NCI-H2171 treated with DMSO at 0.1 percent for 48 hours (cell line): ENCODE measurements around the gene DCTPP1.

Experiments used
- DNase-seq: peaks from one replicate; lab custom pipeline; 2025; lab: John Stamatoyannopoulos, UW

Gene DCTPP1

GRCh38 chr16:30447512-30448226, 17.8 kb upstream of the DCTPP1 start:
- no peak for DNase-seq

- DNase-seq = no peak
These were observed 16.4 kb upstream of the DCTPP1 start for GRCh38 chr16:30446203-30446595.

- DNase-seq = peak; percentile 96
These were observed 15.8 kb upstream of the DCTPP1 start, which contains the start of gene SEPHS2 for GRCh38 chr16:30445408-30446202. TSS of gene SEPHS2 (minus strand) at chr16:30445874. CDS start at chr16:30445727, 147 bp downstream.

- no peak for DNase-seq
These were observed 15.2 kb upstream of the DCTPP1 start for GRCh38 chr16:30445149-30445407.

- DNase-seq = no peak
These were observed 14.7 kb upstream of the DCTPP1 start for GRCh38 chr16:30444231-30445148.

- no peak for DNase-seq
These were observed 13.8 kb upstream of the DCTPP1 start for GRCh38 chr16:30443631-30444030.

- no peak for DNase-seq
These were observed 10.0 kb upstream of the DCTPP1 start for GRCh38 chr16:30439720-30440348.

- no peak for DNase-seq
These were observed 9.0 kb upstream of the DCTPP1 start for GRCh38 chr16:30438835-30439234.

GRCh38 chr16:30437511-30438046, 7.7 kb upstream of the DCTPP1 start:
- DNase-seq = no peak

- no peak for DNase-seq
These were observed 5.0 kb upstream of the DCTPP1 start for GRCh38 chr16:30434852-30435251.

- no peak for DNase-seq
These were observed 669 bp upstream of the DCTPP1 start for GRCh38 chr16:30430428-30430970.

- DNase-seq = no peak
These were observed 482 bp downstream of the DCTPP1 start for GRCh38 chr16:30429418-30429677.

- DNase-seq = no peak
These were observed 1.8 kb downstream of the DCTPP1 start for GRCh38 chr16:30428055-30428454.

- no peak for DNase-seq
These were observed 8.8 kb downstream of the DCTPP1 start for GRCh38 chr16:30421010-30421409.

GRCh38 chr16:30418350-30419181, 11.3 kb downstream of the DCTPP1 start:
- no peak for DNase-seq

GRCh38 chr16:30417529-30418349, 12.1 kb downstream of the DCTPP1 start:
- DNase-seq = peak; percentile 89

- DNase-seq = no peak
These were observed 13.0 kb downstream of the DCTPP1 start for GRCh38 chr16:30416624-30417528.

GRCh38 chr16:30416047-30416603, 13.7 kb downstream of the DCTPP1 start:
- no peak for DNase-seq

GRCh38 chr16:30414159-30414558, 15.7 kb downstream of the DCTPP1 start:
- no peak for DNase-seq
